ENCODE results near the gene ADTRP.

ADTRP gene

GRCh38 chr6:11750682-11751081, 27.9 kb downstream of the ADTRP start:
- Histone ChIP-seq H3K4me1 (peaks cover 5% of the 10 kb centered on the region), H3K36me3 (ENCODE audit: control insufficient read depth, insufficient read depth, low read length) (no peaks in the 10 kb centered on the region), H3K9me3 (ENCODE audit: control insufficient read depth, low read length) (no peaks in the 10 kb centered on the region), H3K27ac (no peak overlapping the region), H3K4me2 (ENCODE audit: low read length) (no peak overlapping the region), H3K9ac (no peak overlapping the region), H2AFZ (peak overlapping the region; percentile 68), H3K4me3 (ENCODE audit: low read depth, low read length) (no peak overlapping the region), H3K79me2 (no peaks in the 10 kb centered on the region), H3K27me3 (ENCODE audit: control insufficient read depth, insufficient read depth, low read length) (no peaks in the 10 kb centered on the region)
- TF ChIP-seq CTCF (IDR thresholded peaks at IDR 0.05) = no peak

GRCh38 chr6:11748591-11749210, 29.9 kb downstream of the ADTRP start:
- no peaks in the 10 kb centered on the region for H3K9me3 ChIP-seq (ENCODE audit: control insufficient read depth, low read length)
- no peak overlapping the region for H3K9ac ChIP-seq
- H3K4me2 ChIP-seq (ENCODE audit: low read length) = no peak overlapping the region
- no peaks in the 10 kb centered on the region for H3K79me2 ChIP-seq
- H3K27ac ChIP-seq = no peak overlapping the region
- no peaks in the 10 kb centered on the region for H3K27me3 ChIP-seq (ENCODE audit: control insufficient read depth, insufficient read depth, low read length)
- no peak overlapping the region for H3K4me3 ChIP-seq (ENCODE audit: low read depth, low read length)
- no peak overlapping the region for H2AFZ ChIP-seq
- no peak for TF ChIP-seq CTCF (IDR thresholded peaks at IDR 0.05)
- peaks cover 19% of the 10 kb centered on the region for H3K4me1 ChIP-seq
- H3K36me3 ChIP-seq (ENCODE audit: control insufficient read depth, insufficient read depth, low read length) = no peaks in the 10 kb centered on the region

GRCh38 chr6:11747021-11747420, 31.6 kb downstream of the ADTRP start:
- H3K27ac ChIP-seq = no peak overlapping the region
- no peaks in the 10 kb centered on the region for H3K36me3 ChIP-seq (ENCODE audit: control insufficient read depth, insufficient read depth, low read length)
- H3K9me3 ChIP-seq (ENCODE audit: control insufficient read depth, low read length) = no peaks in the 10 kb centered on the region

DNA sequence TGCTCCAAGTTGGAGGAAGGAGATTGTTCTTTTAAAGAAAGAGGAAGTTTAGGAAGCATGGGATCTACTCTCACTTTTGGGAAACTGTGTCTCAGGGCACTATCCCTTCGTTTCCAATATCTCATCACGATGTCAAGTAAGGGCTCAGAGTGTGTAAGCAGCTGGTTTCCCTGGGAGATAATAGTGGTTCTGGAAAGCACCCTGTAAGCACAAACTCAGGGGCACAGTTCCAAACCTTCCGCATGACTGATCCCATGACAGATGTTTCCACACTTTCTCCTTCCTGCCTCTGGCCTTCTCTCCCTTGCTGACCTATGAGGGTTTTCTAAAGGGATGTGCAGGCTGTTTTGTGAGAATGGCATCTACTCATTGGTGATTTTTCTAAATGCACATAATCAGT, 33.9 kb downstream of the ADTRP start:
- peaks cover 31% of the 10 kb centered on the region for H3K4me1 ChIP-seq
- peak overlapping the region; percentile 56 for H2AFZ ChIP-seq
- peak overlapping the region; percentile 19 for H3K4me3 ChIP-seq (ENCODE audit: low read depth, low read length)
- H3K27ac ChIP-seq = peak overlapping the region; percentile 79
- H3K27me3 ChIP-seq (ENCODE audit: control insufficient read depth, insufficient read depth, low read length) = no peaks in the 10 kb centered on the region
- H3K4me2 ChIP-seq (ENCODE audit: low read length) = peak overlapping the region; percentile 54
- no peaks in the 10 kb centered on the region for H3K79me2 ChIP-seq
- no peak for TF ChIP-seq CTCF (IDR thresholded peaks at IDR 0.05)
- no peaks in the 10 kb centered on the region for H3K9me3 ChIP-seq (ENCODE audit: control insufficient read depth, low read length)
- H3K36me3 ChIP-seq (ENCODE audit: control insufficient read depth, insufficient read depth, low read length) = no peaks in the 10 kb centered on the region
- no peak overlapping the region for H3K9ac ChIP-seq

More at GRCh38 chr6:11747021-11747420, 31.6 kb downstream of the ADTRP start:
- no peaks in the 10 kb centered on the region for H3K79me2 ChIP-seq
- no peak overlapping the region for H3K4me3 ChIP-seq (ENCODE audit: low read depth, low read length)
- H3K27me3 ChIP-seq (ENCODE audit: control insufficient read depth, insufficient read depth, low read length) = no peaks in the 10 kb centered on the region
- H3K4me1 ChIP-seq = peaks cover 35% of the 10 kb centered on the region
- no peak overlapping the region for H3K4me2 ChIP-seq (ENCODE audit: low read length)
- H3K9ac ChIP-seq = no peak overlapping the region
- no peak overlapping the region for H2AFZ ChIP-seq
- no peak for TF ChIP-seq CTCF (IDR thresholded peaks at IDR 0.05)

DNA sequence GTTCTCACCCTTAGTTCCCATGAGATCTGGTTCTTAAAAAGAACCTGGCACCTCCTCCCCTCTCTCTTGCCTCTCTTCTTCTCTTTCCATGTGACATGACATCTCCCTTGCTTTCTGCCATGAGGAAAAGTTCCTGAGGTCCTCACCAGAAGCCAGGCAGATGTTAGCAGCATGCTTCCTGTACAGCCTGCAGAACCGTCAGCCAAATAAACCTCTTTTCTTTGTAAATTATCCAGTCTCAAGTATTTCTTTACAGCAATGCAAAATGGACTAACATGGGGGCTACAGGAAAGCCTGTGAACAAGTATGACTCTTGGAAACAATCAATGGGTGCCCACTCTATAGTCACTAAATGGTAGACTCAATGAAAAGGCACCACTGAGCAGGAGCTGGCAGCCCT, 34.5 kb downstream of the ADTRP start:
- no peak overlapping the region for H3K9ac ChIP-seq
- H3K36me3 ChIP-seq (ENCODE audit: control insufficient read depth, insufficient read depth, low read length) = no peaks in the 10 kb centered on the region
- no peak for TF ChIP-seq CTCF (IDR thresholded peaks at IDR 0.05)
- peak overlapping the region; percentile 54 for H3K4me2 ChIP-seq (ENCODE audit: low read length)
- H3K27ac ChIP-seq = peak overlapping the region; percentile 79
- H3K27me3 ChIP-seq (ENCODE audit: control insufficient read depth, insufficient read depth, low read length) = no peaks in the 10 kb centered on the region
- peaks cover 31% of the 10 kb centered on the region for H3K4me1 ChIP-seq
- H3K9me3 ChIP-seq (ENCODE audit: control insufficient read depth, low read length) = no peaks in the 10 kb centered on the region
- H2AFZ ChIP-seq = peak overlapping the region; percentile 56
- peak overlapping the region; percentile 19 for H3K4me3 ChIP-seq (ENCODE audit: low read depth, low read length)
- H3K79me2 ChIP-seq = no peaks in the 10 kb centered on the region
